ENCODE measurements around the gene PTPRR.
"Not testable (repeated sequence)": the region's sequence is repeated elsewhere in the genome, so short reads cannot be mapped to it uniquely, and the experiment has no call there.

PTPRR gene

GRCh38 chr12:70840656-70841350 lies 79.7 kb downstream of the PTPRR start:
- no peak for DNase-seq (ENCODE audit: low read depth in 2 of 2, low spot score in 1 of 2)

DNA sequence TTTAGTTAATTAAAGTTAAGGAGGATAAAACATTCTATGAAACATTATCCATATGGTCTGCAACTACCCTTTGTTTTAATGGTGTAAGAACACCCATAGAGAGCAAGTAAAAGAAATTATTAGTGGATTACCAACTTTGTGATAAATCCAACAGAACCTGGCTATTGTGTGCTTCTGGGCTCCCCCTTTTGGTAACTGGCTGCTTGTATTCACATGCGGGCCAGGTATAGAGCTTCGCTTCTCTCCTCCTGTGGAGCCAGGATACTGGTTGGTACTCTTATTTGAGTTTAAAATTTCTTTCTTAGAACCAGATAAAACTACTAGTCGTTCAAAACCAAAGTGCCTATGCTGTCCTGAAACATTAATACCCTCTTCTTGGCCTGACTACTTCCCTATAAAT lies 81.0 kb downstream of the PTPRR start:
- DNase-seq (ENCODE audit: low read depth in 2 of 2, low spot score in 1 of 2), result no peak

DNA sequence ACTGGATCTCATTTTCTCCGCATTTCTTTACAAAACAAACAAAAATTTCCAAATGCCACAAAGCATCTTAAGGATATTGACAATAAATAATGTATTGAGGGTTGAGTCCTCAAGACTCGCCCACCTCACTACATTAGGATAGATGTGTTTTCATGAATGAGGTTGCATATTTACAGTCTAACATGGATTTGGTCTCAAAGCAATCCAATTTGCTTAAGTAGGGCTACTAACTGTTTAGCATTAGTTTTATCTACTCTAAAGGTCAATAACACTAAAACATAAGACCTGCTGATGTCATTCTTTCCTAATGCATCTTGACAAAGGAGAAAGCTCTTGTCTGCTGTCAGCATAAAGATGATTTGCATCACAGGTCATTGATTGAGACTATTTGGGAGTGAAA lies 82.4 kb downstream of the PTPRR start:
- no peak for DNase-seq (ENCODE audit: low read depth in 2 of 2, low spot score in 1 of 2)

- DNase-seq (ENCODE audit: low read depth in 2 of 2, low spot score in 1 of 2), result no peak
Observed at GRCh38 chr12:70837026-70837425, 83.5 kb downstream of the PTPRR start.

DNA sequence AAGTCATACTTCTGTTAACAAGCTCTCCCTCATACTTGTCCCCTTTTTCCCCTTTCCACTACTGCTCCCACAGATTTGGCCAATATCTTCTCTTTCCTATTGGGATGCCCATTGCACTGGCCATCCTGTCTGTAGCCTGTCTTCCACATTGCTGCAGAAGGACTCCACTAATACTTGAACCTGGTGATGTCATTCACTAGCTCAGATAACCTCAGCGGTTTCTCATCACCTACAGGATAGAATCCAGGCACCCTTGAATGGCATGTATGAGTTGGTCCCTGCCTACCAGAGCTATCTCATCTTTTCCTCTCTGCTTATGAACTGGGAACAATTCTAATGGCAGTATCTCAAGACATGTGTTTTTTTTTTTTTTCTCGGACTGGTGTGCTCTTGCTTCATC lies 84.6 kb downstream of the PTPRR start:
- DNase-seq (ENCODE audit: low read depth in 2 of 2, low spot score in 1 of 2), result no peak

DNA sequence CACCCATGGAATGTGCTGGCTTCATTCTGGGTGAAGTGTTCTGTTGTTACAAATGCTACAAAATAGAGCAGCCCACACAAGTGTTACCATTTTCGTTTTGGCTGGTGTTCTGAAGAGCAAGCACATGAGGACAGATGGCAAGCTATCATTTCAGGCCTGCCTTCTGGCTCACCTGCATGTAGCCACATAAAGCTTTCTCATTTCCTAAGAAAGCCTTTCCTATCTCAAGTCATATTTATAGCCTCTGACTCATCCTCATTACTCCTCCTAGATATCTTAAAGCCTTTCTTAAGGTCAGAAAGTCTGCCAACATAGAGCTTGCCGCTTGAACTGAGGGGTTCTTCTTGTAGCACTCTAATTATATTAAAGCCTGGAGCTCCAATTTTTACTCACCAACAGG lies 89.0 kb downstream of the PTPRR start:
- DNase-seq (ENCODE audit: low read depth in 2 of 2, low spot score in 1 of 2), result no peak

DNA sequence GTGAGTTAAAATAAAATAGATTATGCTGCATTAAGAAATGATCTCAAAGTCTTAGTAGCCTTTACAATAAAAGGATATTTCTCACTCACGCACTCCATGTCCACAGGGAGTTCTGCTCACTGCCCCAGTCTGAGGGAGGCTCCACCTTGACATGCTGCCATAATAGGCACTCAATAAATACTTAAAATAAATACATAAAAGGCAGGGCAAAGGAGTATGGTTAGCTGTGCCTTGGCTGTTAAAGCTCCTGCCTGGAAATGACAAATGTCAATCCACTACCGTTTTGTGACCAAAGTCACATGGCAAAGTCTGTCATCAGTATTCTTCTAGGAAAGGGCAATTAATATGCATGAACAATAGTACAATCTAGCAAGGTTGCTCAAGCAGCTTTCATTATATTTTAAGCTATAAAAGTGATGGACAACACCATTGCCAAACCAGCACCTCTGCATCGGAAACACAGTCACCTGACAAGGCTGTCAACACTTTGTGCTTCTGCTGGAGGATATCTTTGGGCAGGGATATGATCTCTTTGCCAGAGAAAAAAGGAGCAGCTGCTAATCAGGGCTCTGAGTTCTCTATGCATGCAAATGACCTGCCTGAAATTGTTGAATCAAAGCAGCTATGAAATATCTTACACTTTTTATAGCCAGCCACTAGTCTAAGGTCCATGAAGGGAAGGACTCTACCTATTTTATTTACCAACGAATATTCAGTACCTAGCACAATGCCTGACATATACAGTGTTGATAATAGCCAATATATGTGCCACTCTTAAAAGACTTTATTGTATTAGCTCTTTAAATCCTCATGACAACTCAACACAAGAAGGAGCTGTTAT lies 90.1 kb downstream of the PTPRR start:
- no peak for DNase-seq (ENCODE audit: low read depth in 2 of 2, low spot score in 1 of 2)

GRCh38 chr12:70829070-70829469 lies 91.5 kb downstream of the PTPRR start:
- DNase-seq (ENCODE audit: low read depth in 2 of 2, low spot score in 1 of 2), result no peak

DNA sequence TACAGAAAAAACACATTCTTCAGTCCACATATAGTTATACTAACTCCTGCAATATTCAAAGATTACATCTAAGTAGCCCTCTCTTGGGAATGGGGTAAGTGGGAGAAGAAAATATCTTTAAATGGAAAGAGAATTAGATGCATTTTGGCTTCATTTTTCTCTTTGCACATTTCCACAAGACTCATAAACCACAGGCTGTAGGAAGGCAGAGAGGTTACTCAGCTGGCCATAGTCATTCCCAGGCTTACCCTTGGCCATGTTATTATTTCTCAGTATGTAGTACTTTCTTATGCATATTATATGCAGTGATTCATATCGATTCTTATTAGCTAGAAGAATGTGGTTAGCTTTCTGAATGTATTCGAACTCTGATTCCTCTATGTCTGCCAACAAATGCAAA lies 92.2 kb downstream of the PTPRR start:
- DNase-seq (ENCODE audit: low read depth in 2 of 2, low spot score in 1 of 2), result no peak

DNA sequence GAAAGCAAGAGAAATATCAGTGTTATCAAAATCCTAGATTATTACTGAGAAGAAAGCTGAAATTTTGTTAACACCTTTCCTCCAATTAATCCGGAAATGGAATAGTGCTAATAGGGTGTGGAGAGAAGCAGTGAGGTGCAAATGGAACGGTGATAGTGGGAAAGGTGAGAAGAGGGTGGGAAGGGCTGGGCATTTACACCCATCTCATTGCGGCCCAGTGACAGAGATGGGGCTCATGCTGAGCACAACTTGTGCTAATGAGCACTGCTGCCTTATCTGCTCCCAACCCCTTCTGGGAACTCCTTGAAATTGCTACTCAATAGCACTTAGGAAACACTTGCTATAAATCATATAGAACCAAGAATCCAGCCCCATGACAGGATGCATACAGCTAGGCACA lies 94.4 kb downstream of the PTPRR start:
- no peak for DNase-seq (ENCODE audit: low read depth in 2 of 2, low spot score in 1 of 2)

GRCh38 chr12:70824511-70824910 lies 96.0 kb downstream of the PTPRR start:
- DNase-seq (ENCODE audit: low read depth in 2 of 2, low spot score in 1 of 2), result no peak

DNA sequence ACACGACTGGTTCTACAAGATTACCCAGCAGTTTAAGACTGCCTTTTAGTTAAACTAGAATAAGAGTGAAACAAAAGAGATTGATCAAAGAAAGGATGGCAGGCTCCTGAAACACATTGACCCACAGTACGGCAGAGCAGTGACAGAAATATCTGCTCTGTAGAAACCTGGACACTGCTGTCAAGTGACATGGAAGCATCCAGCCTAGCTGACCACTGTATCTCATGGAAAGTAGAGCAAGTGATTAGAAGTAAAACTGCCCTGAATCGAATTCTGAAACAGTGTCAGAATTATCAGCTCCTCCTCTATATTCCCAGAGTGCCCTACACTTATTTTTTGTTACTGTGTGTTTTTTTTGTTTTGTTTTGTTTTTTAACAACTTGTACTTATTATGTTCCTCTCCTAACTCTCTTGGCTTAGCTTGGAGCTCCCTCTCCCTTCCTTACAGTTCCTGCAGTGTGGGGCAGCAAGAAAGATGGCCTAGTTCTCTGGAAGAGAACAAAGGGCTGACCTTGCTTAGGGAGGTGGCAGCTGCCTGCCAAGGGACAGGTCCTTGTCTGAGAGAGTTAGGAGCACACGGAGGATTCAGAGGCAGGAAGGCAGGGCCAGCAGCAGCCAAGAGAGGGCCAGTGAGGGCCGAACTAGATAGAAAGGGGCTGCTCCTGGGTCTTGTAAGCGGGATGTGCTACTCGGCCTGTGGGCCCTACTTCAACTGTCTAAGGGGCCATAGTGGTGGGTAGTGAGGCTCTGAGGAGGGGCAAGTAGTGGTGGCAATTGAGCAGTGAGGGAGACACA lies 97.2 kb downstream of the PTPRR start:
- no peak for DNase-seq (ENCODE audit: low read depth in 2 of 2, low spot score in 1 of 2)

GRCh38 chr12:70822412-70822811 lies 98.1 kb downstream of the PTPRR start:
- no peak for DNase-seq (ENCODE audit: low read depth in 2 of 2, low spot score in 1 of 2)

- no peak for DNase-seq (ENCODE audit: low read depth in 2 of 2, low spot score in 1 of 2)
Observed at GRCh38 chr12:70815971-70816391, 104.6 kb downstream of the PTPRR start.

GRCh38 chr12:70815056-70815455 lies 105.5 kb downstream of the PTPRR start:
- DNase-seq (ENCODE audit: low read depth in 2 of 2, low spot score in 1 of 2), result no peak

DNA sequence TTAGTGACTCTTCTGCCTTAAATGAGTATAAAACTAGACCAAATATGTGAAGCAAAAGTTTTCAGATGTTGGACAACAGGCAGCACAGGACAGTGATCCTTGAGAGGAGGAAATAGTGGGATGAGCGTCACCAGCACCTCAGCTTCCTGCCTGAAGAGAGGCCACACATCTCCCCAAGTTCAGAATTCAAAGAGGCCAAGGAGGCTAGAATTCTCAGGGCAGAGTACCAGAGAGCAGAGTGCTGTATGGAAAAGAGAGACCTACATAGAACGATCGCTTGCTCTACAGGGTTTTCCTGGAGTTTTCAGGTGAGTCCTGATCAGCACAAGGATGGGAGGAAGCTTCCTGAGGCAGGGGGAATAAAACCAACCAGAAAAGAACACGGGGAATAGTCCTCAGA lies 107.0 kb downstream of the PTPRR start:
- no peak for DNase-seq (ENCODE audit: low read depth in 2 of 2, low spot score in 1 of 2)

DNA sequence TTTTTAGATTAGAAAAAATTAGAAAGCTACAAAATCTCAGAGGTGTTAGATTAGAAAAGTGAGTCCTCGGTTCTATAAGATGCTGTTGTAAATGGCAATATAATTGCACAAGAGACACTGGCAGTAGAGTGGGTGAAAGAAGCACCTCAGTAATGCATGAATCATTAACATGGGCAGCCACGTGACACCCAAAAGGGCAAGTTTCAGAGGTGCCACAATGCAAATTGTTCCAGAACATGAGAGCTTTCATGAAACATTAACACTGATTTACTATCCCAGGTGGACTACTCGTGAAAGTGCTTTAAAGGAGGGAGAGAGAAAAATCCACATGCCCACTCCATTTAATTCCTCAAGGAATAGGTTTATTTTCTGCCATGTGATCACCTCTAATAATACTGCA lies 108.4 kb downstream of the PTPRR start:
- DNase-seq (ENCODE audit: low read depth in 2 of 2, low spot score in 1 of 2), result no peak

DNA sequence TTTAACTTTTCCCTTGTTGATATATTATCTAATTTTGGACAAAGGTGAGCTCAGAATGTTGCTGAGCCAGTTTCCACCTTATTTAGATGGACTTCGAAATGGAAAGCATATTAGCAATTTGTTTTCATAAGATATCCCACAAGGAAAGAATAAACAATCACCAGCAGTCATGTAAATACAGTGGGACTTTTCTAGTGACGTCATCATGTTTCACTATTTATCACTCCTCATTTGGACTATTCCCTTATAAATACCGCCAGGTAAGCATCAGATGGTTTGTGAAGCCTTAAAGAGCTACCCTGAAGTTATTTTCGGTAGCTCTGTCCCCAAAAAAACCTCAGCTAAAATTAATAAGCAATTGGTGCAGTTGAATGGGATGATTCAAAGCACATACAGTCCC lies 110.7 kb downstream of the PTPRR start:
- no peak for DNase-seq (ENCODE audit: low read depth in 2 of 2, low spot score in 1 of 2)

- not testable (repeated sequence) for DNase-seq (ENCODE audit: low read depth in 2 of 2, low spot score in 1 of 2)
Observed at GRCh38 chr12:70807993-70808392, 112.5 kb downstream of the PTPRR start.

- DNase-seq (ENCODE audit: low read depth in 2 of 2, low spot score in 1 of 2), result no peak
Observed at GRCh38 chr12:70806827-70807226, 113.7 kb downstream of the PTPRR start.

DNA sequence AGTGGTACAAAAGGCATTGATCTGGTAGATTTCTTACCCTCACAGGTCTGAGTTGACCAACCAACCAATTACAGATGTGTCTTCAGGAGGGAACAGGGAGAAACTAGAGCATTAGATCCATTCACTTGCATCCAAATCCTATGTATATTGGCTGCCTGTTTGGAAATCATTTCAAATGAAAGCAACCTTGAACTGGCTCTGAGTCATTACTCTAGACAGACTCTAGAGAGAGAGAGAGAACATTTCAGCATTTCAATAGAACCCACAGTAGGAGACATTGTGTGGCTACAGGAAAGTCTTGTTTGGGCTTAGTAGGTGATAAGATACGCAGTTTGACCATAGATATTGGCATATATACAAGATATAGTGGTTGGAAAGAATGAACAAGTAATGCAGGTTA lies 114.5 kb downstream of the PTPRR start:
- DNase-seq (ENCODE audit: low read depth in 2 of 2, low spot score in 1 of 2), result no peak
